HG03064 (cell line): ENCODE results near the gene TMEM175.

Source experiments
- ATAC-seq: cut with Tn5 transposase; IDR thresholded peaks from one replicate; pipeline ENCODE4 v1.9.1; 2021; ENCODE audit warnings: low read depth; ENCODE audit not compliant: unreplicated experiment

Gene TMEM175

GRCh38 chr4:1000686-1001260 is 68.5 kb downstream of the TMEM175 start:
- ATAC-seq = no peak

- no peak for ATAC-seq
These were observed 69.4 kb downstream of the TMEM175 start for GRCh38 chr4:1001561-1002130.

GRCh38 chr4:1002131-1002630 is 69.9 kb downstream of the TMEM175 start:
- ATAC-seq = no peak

GRCh38 chr4:1002631-1003251 is 70.5 kb downstream of the TMEM175 start:
- no peak for ATAC-seq

DNA sequence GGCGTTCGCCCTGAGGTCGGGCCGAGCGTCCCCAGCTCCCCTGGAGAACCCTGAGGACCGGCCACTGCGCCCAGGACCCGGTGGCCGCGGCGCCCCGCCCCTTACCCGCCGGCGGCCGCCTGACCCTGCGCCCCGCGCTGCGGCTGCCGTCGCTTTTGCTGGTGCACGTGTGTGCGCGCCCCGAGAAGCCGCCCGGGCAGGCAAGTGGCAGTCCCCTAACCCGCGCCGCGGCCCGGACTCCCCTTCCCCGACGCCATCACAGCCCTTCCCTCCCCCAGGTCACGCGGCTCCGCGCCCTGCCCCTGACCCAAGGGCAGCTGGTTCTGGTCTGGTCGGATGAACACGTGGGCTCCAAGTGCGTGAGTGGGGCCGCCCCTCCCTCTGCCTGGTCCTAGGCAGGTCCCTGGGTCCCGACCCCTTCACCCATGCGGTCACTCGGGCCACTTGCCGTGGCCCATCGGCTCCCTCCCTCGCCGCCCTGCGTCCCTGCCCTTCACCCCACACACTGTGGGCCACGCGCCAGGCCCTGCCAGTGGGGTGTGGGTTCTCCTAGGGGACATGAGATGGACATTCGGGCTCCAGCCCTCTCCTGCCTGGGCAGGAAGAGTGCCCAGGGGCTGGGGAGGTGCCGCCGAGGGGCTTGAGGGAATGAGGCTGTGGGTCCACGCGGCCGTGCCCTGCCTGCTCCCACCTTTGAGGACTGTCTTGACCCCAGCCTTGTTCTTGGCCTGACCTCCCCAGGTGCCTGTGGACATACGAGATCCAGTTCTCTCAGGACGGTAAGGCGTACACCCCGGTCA is 71.2 kb downstream of the TMEM175 start:
- ATAC-seq = no peak

- no peak for ATAC-seq
These were observed 71.8 kb downstream of the TMEM175 start for GRCh38 chr4:1004071-1004418.

DNA sequence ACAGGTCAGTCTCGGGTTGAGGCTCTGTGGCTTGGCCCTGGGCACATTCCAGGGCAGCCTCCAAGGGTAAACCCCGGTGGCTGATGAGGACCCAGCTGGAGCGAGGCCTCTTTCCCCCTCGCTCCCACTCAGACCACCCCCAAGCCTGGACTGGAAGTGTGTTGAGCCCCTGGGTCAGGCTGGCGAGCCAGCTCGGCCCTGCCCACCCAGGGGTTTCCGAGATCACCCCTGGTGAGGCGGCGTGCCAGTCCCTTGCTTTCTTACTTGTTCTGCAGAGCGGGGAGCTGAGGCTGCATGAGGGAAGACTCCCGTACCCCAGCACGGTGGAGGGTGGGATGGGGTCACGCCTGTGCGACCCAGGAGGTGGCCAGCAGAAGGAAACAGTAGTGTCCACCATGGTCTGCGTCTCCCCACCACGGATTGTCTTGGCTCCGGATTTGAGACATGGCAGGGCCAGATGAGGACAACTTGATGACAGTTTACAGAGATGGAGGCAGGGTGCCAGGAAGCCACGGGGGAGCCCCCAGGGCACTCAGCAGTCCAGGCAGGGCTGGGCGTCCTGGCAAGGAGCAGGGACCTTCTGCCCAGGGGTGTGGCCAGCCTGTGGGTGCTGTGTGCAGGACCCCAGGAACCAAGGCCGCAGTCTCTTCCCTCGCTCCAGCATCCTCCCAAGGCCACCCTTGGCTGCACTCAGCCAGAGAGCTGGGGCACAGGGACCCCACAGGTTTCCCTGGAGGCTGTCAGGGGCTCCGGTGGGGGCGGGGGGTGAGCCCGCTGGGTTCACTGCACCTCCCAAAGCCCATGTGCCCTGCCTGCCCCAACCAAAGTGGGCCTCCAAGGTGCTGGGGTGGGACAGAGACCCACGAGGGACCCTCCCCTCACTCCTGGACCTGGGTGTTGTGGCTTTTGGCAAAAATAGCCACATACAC is 72.6 kb downstream of the TMEM175 start:
- ATAC-seq = no peak

GRCh38 chr4:1006856-1007255 is 74.6 kb downstream of the TMEM175 start:
- no peak for ATAC-seq
